Endothelial cell of umbilical vein (primary cell): ENCODE results near the gene MYPN. TPM values are rescaled to one million over a fixed set of nuclear protein-coding genes. Genes with fewer than 3 reads are reported as not detected.
A peak's percentile ranks its signal among the peaks of the same experiment; 100 is the strongest.

ENCODE experiments used
- BruUV-seq: library from RNA; stranded (reverse); fragments of 400-500 nt; replicated peaks from 2 replicates; lab custom pipeline; 2021; lab: Mats Ljungman, UMichigan
- CTCF ChIA-PET: fragments of 300-600, 350-600 bp; sonication (Branson Sonifier 250); formaldehyde crosslinking; loops from one replicate; lab custom pipeline; 2021; ENCODE audit warnings: antibody characterized with exemption, inconsistent platforms; lab: Charles Lee
- POLR2A ChIA-PET: fragments of 300-600, 350-600 bp; sonication (Branson Sonifier 250); formaldehyde crosslinking; loops from one replicate; lab custom pipeline; 2021; ENCODE audit warnings: antibody characterized with exemption, inconsistent platforms; lab: Charles Lee
- DNase-seq: peaks from one replicate; pipeline ENCODE4 v3.0.0-alpha.2; 2011; ENCODE audit warnings: low read depth, low spot score
- FAIRE-seq: peaks from 2 replicates; lab custom pipeline; 2011; peaks lifted over from hg19 to GRCh38; lab: Jason Lieb, UNC
- H2AFZ ChIP-seq: 2 replicates; pipeline ENCODE4 v1.6.0; 2012; ENCODE audit warnings: low read depth, low read length, control low read depth, inconsistent platforms
- H3K27ac ChIP-seq: 2 replicates; pipeline ENCODE4 v1.5.1; 2011; ENCODE audit warnings: low read depth, mild to moderate bottlenecking, control low read depth, low read length, moderate library complexity; ENCODE audit not compliant: insufficient read depth
- H3K27me3 ChIP-seq, 2 experiments: 2 replicates each; pipeline versions ENCODE4 v1.6.0 to v1.6.1; 2011; ENCODE audit warnings: low read length in 2 of 2, mixed read lengths in 1 of 2; ENCODE audit not compliant: control insufficient read depth in 2 of 2, insufficient read depth in 2 of 2
- H3K36me3 ChIP-seq, 2 experiments: 2 replicates in 1 of 2; 3 replicates in 1 of 2; pipeline ENCODE4 v1.5.1; 2011; ENCODE audit warnings: low read length in 2 of 2, mild to moderate bottlenecking in 1 of 2, moderate library complexity in 1 of 2; ENCODE audit not compliant: control insufficient read depth in 2 of 2, insufficient read depth in 2 of 2; ENCODE audit errors: extremely low read depth in 1 of 2
- H3K4me1 ChIP-seq: 3 replicates; pipeline ENCODE4 v1.5.1; 2011; ENCODE audit warnings: mild to moderate bottlenecking, low read length; ENCODE audit not compliant: control insufficient read depth, insufficient read depth; ENCODE audit errors: extremely low read depth
- H3K4me2 ChIP-seq: 2 replicates; pipeline ENCODE4 v1.6.1; 2011; ENCODE audit warnings: low read length, control low read depth, mixed read lengths; ENCODE audit not compliant: insufficient read depth
- H3K4me3 ChIP-seq, 3 experiments: fragments of 200-600 bp in 1 of 3; sonication (generic), shearing (Covaris generic) in 1 of 3; replicated peaks in 1 of 3; 2 replicates each; pipeline ENCODE4 v1.5.1; 2011 to 2016; ENCODE audit warnings: control low read depth in 3 of 3, low read length in 3 of 3, mild to moderate bottlenecking in 2 of 3, inconsistent platforms in 1 of 3, low read depth in 1 of 3, moderate library complexity in 1 of 3; ENCODE audit not compliant: insufficient read depth in 1 of 3
- H3K79me2 ChIP-seq: 2 replicates; pipeline ENCODE4 v1.6.0; 2012; ENCODE audit warnings: low read length, inconsistent platforms; ENCODE audit not compliant: control insufficient read depth, insufficient read depth
- H3K9ac ChIP-seq: replicated peaks from 2 replicates; pipeline ENCODE3; 2011; ENCODE audit warnings: low read length, control low read depth; ENCODE audit not compliant: insufficient read depth; ENCODE audit errors: extremely low read depth
- H3K9me1 ChIP-seq: replicated peaks from 3 replicates; pipeline ENCODE4 v1.6.0; 2011; ENCODE audit warnings: mild to moderate bottlenecking, low read length; ENCODE audit not compliant: control insufficient read depth, insufficient read depth; ENCODE audit errors: extremely low read depth
- H3K9me3 ChIP-seq: replicated peaks from 2 replicates; pipeline ENCODE4 v1.5.1; 2012; ENCODE audit warnings: low read length, inconsistent platforms; ENCODE audit not compliant: control insufficient read depth, insufficient read depth
- H4K20me1 ChIP-seq: replicated peaks from 2 replicates; pipeline ENCODE3; 2011; ENCODE audit warnings: mild to moderate bottlenecking, low read length; ENCODE audit not compliant: control insufficient read depth, insufficient read depth; ENCODE audit errors: extremely low read depth
- EZH2 ChIP-seq: IDR thresholded peaks from 2 replicates; pipeline ENCODE4 v1.6.1; 2012; ENCODE audit warnings: borderline replicate concordance, low read depth, mild to moderate bottlenecking, moderate library complexity, low read length, inconsistent platforms; ENCODE audit not compliant: severe bottlenecking
- GATA2 ChIP-seq: IDR thresholded peaks from 2 replicates; pipeline ENCODE4 v1.7.0; 2011; ENCODE audit warnings: low read depth, mild to moderate bottlenecking, moderate library complexity, mixed read lengths, low read length; ENCODE audit not compliant: insufficient read length, insufficient read depth
- MYC ChIP-seq: IDR thresholded peaks from one replicate; pipeline ENCODE4 v1.6.1; 2011; ENCODE audit warnings: mild to moderate bottlenecking, low read depth, low read length
- POLR2A ChIP-seq: IDR thresholded peaks from 2 replicates; pipeline ENCODE4 v1.6.1; 2012; ENCODE audit warnings: low read depth, mild to moderate bottlenecking, control low read depth, low read length
- POLR2AphosphoS5 ChIP-seq: IDR thresholded peaks from 2 replicates; pipeline ENCODE4 v1.6.1; 2012; ENCODE audit warnings: low read depth, mild to moderate bottlenecking, control low read depth, low read length, moderate library complexity; ENCODE audit not compliant: insufficient read depth
- dilution Hi-C: fragments of 300-500 bp; cut with MboI; formaldehyde crosslinking; loops from one replicate; pipeline ENCODE4 v1.15.0; 2019; ENCODE audit warnings: low sequenced_read_pairs; ENCODE audit not compliant: extremely low pct_ligation_motif_present
- intact Hi-C: fragments of 100-400 bp; cut with micrococcal nuclease; formaldehyde crosslinking; loops from one replicate; pipeline ENCODE4 v1.10.0; 2022
- polyA plus RNA-seq, 4 experiments: library from polyadenylated mRNA; depleted of rRNA in 3 of 4; stranded (reverse) in 3 of 4; unstranded in 1 of 4; fragments of >200 nt; gene quantifications; 2 replicates each; pipeline versions ENCODE4 v1.2.1 to v1.2.3, GENCODE V29; 2011 to 2012; ENCODE audit warnings: missing spikeins in 1 of 4
- total RNA-seq: library from RNA; stranded (reverse); gene quantifications from 2 replicates; pipeline ENCODE4 v1.2.3, GENCODE V29; 2021
- TF ChIP-seq, protein P1 (sequence below): IDR thresholded peaks from 2 replicates; pipeline ENCODE4 v1.6.1; 2011; ENCODE audit not compliant: insufficient read depth, insufficient read length
- TF ChIP-seq, protein P2 (sequence below), 2 donors: IDR thresholded peaks; 1 replicate in 1 of 2; 2 replicates in 1 of 2; pipeline ENCODE4 v1.5.1; 2011; ENCODE audit warnings: low read length in 2 of 2, mild to moderate bottlenecking in 2 of 2, moderate library complexity in 2 of 2, control low read depth in 1 of 2, inconsistent platforms in 1 of 2, low read depth in 1 of 2; ENCODE audit not compliant: insufficient read depth in 1 of 2; ENCODE audit errors: extremely low read depth in 1 of 2

Gene MYPN
- total and polyA plus RNA-seq, 2 donors (not counting 3 experiments of a cell fraction or from before 2014, with no cell fraction given) = 0.01 TPM; not detected in 1

DNA sequence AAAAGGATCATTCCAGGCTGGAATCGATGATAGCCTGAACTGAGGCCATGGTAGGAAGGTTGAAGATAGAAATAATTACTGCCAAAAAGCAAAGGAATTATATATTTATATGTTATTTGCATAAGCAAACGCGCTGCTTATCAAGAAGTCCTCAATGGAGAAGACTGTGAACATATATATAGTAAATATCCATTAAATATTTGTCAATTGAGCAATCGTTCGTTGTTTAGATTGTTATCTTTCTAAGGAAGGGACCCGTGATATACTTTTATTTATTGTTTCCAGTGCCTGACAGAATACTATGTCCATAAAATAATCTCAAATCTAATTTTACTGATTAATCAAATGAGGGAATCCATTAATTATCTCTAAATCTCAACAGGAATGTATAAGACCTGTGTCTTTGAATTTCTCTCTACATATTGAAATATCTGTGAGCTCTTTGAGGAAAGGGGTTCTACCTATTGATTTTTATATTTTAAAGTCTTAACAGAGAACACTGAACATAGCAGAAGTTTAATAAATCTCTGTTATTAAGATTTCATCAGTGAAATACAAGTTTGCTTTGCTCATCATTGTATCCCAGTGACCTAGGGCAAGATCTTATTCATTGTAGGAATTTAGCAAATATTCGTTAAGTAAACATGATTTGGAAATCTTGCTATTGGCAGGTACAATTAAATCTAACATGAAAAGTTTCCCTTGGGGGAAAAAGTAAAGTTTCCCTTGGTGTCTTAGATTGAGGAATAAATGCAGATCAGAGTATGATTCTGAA, 22.2 kb upstream of the MYPN start:
- no TSS peak for BruUV-seq
- no peak overlapping the region for H3K27ac ChIP-seq
- no peak overlapping the region for H3K4me2 ChIP-seq
- H3K9ac ChIP-seq = no peak overlapping the region
- no peak for FAIRE-seq
- H3K27me3 ChIP-seq = no peaks in the 10 kb centered on the region
- DNase-seq = no peak
- H3K36me3 ChIP-seq = no peaks in the 10 kb centered on the region
- peak overlapping the region; percentile 88 for H2AFZ ChIP-seq
- no peaks in the 10 kb centered on the region for H3K9me1 ChIP-seq
- dilution Hi-C loops = no loop called here
- intact Hi-C loops = no loop called here
- POLR2A ChIA-PET = no interaction called here
- CTCF ChIA-PET = interaction anchor here (1.0 to 3.9 kb wide), 2 partner anchors 69 to 126 kb away, joined by 3 to 33 read pairs; no protein-coding TSS in a partner anchor
- no peaks in the 10 kb centered on the region for H4K20me1 ChIP-seq
- H3K4me1 ChIP-seq = peaks cover 6% of the 10 kb centered on the region
- H3K79me2 ChIP-seq = no peaks in the 10 kb centered on the region
- H3K4me3 ChIP-seq = no peak overlapping the region
- TF ChIP-seq MYC (no peak), EZH2 (no peak), POLR2AphosphoS5 (no peak), GATA2 (no peak), POLR2A (no peak)
- TF ChIP-seq, protein P1, sequence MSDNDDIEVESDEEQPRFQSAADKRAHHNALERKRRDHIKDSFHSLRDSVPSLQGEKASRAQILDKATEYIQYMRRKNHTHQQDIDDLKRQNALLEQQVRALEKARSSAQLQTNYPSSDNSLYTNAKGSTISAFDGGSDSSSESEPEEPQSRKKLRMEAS = no peak
- TF ChIP-seq, protein P2, sequence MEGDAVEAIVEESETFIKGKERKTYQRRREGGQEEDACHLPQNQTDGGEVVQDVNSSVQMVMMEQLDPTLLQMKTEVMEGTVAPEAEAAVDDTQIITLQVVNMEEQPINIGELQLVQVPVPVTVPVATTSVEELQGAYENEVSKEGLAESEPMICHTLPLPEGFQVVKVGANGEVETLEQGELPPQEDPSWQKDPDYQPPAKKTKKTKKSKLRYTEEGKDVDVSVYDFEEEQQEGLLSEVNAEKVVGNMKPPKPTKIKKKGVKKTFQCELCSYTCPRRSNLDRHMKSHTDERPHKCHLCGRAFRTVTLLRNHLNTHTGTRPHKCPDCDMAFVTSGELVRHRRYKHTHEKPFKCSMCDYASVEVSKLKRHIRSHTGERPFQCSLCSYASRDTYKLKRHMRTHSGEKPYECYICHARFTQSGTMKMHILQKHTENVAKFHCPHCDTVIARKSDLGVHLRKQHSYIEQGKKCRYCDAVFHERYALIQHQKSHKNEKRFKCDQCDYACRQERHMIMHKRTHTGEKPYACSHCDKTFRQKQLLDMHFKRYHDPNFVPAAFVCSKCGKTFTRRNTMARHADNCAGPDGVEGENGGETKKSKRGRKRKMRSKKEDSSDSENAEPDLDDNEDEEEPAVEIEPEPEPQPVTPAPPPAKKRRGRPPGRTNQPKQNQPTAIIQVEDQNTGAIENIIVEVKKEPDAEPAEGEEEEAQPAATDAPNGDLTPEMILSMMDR (IDR thresholded peaks at IDR 0.05; ENCODE audit: extremely low read depth in 1 of 2, insufficient read depth in 1 of 2, low read depth in 1 of 2, low read length in 2 of 2) = no peak
- no peaks in the 10 kb centered on the region for H3K9me3 ChIP-seq
